HepG2 (cell line): Measurements from ENCODE around the gene PIGW. TPM values are rescaled to one million over a fixed set of nuclear protein-coding genes. Genes with fewer than 3 reads are reported as not detected.
A peak's percentile ranks its signal among the peaks of the same experiment; 100 is the strongest.

Experiments
- ATAC-seq: fragments of 200-7000 bp; cut with Tn5 transposase; 3 replicates; pipeline ENCODE4 v1.9.1; 2020; ENCODE audit warnings: mild to moderate bottlenecking, moderate library complexity
- BruUV-seq: library from RNA; stranded (reverse); fragments of 400-500 nt; replicated peaks from 2 replicates; lab custom pipeline; 2021; lab: Mats Ljungman, UMichigan
- CTCF ChIA-PET: fragments of 300-600 bp; formaldehyde crosslinking; extraction: SDS; loops from one replicate; lab custom pipeline; 2021; ENCODE audit warnings: low total read pairs, inconsistent platforms, low intra/inter-chr PET ratio; lab: Yijun Ruan, JAX
- POLR2A ChIA-PET: fragments of 350-600 bp; sonication (Branson Sonifier 250); formaldehyde crosslinking; loops from one replicate; lab custom pipeline; 2020; ENCODE audit warnings: antibody characterized with exemption, inconsistent platforms; lab: Yijun Ruan, JAX
- DNase-seq: peaks from one replicate; pipeline ENCODE4 v3.0.0-alpha.2; 2015; ENCODE audit warnings: low spot score
- FAIRE-seq: peaks from 3 replicates; lab custom pipeline; 2011; peaks lifted over from hg19 to GRCh38; lab: Jason Lieb, UNC
- H2AFZ ChIP-seq: one replicate; pipeline ENCODE4 v1.6.1; 2011; ENCODE audit warnings: low read length, inconsistent platforms
- H3K27ac ChIP-seq: fragments of 300-600 bp; 3 replicates; pipeline ENCODE4 v1.8.0; 2011; ENCODE audit warnings: mixed run types, mild to moderate bottlenecking, mixed read lengths, low read length, inconsistent platforms; ENCODE audit not compliant: insufficient read depth; ENCODE audit errors: extremely low read length
- H3K27me3 ChIP-seq, 2 experiments: fragments of 200-600 bp in 1 of 2; 2 replicates in 1 of 2; 3 replicates in 1 of 2; pipeline versions ENCODE4 v1.6.0 to v1.8.0; 2011; ENCODE audit warnings: low read length in 2 of 2, mild to moderate bottlenecking in 2 of 2, moderate library complexity in 2 of 2, inconsistent platforms in 1 of 2; ENCODE audit not compliant: insufficient read depth in 2 of 2, control insufficient read depth in 1 of 2
- H3K36me3 ChIP-seq, 2 experiments: fragments of 200-600 bp in 1 of 2; replicated peaks in 1 of 2; 2 replicates in 1 of 2; 3 replicates in 1 of 2; pipeline versions ENCODE4 v1.5.1 to v1.8.0; 2011; ENCODE audit warnings: low read length in 2 of 2, inconsistent platforms in 1 of 2; ENCODE audit not compliant: insufficient read depth in 2 of 2, control insufficient read depth in 1 of 2
- H3K4me1 ChIP-seq: 2 replicates; pipeline ENCODE4 v1.5.1; 2012; ENCODE audit warnings: low read length, inconsistent platforms; ENCODE audit not compliant: insufficient read depth
- H3K4me2 ChIP-seq: 2 replicates; pipeline ENCODE4 v1.6.0; 2011; ENCODE audit warnings: low read depth, low read length, inconsistent platforms
- H3K4me3 ChIP-seq, 3 experiments: fragments of 200-600 bp in 1 of 3; sonication (generic), shearing (Covaris generic) in 1 of 3; replicated peaks in 1 of 3; 2 replicates each; pipeline ENCODE4 v1.5.1; 2011 to 2016; ENCODE audit warnings: low read length in 3 of 3, inconsistent platforms in 2 of 3, low read depth in 2 of 3, mild to moderate bottlenecking in 2 of 3, control low read depth in 1 of 3, mixed read lengths in 1 of 3; ENCODE audit not compliant: insufficient read depth in 1 of 3
- H3K79me2 ChIP-seq: one replicate; pipeline ENCODE4 v1.6.1; 2011; ENCODE audit warnings: low read length, inconsistent platforms; ENCODE audit not compliant: insufficient read depth
- H3K9ac ChIP-seq: 2 replicates; pipeline ENCODE4 v1.6.0; 2011; ENCODE audit warnings: mild to moderate bottlenecking, low read depth, low read length, inconsistent platforms; ENCODE audit not compliant: insufficient read depth
- H3K9me3 ChIP-seq: 2 replicates; pipeline ENCODE4 v1.5.1; 2012; ENCODE audit warnings: mild to moderate bottlenecking, low read length
- H4K20me1 ChIP-seq: 2 replicates; pipeline ENCODE4 v1.6.0; 2011; ENCODE audit warnings: inconsistent platforms, mild to moderate bottlenecking, low read length, moderate library complexity; ENCODE audit not compliant: insufficient read depth
- ATAD3A ChIP-seq: sonication (generic); formaldehyde crosslinking; IDR thresholded peaks from 2 replicates; pipeline ENCODE4 v1.4.0; 2020; ENCODE audit warnings: missing genetic modification reagents
- GATA4 ChIP-seq: sonication (generic); IDR thresholded peaks from 2 replicates; pipeline ENCODE4 v1.6.1; 2016; ENCODE audit warnings: antibody characterized with exemption, low read depth, borderline replicate concordance
- KMT2A ChIP-seq: sonication (generic); formaldehyde crosslinking; IDR thresholded peaks from 2 replicates; pipeline ENCODE4 v1.4.0; 2020; ENCODE audit warnings: missing genetic modification reagents
- SKIL ChIP-seq: sonication (generic); formaldehyde crosslinking; IDR thresholded peaks from 2 replicates; pipeline ENCODE4 v1.8.0; 2022; ENCODE audit warnings: missing genetic modification reagents, mild to moderate bottlenecking, moderate library complexity, borderline replicate concordance
- SMAD1 ChIP-seq: sonication (generic); formaldehyde crosslinking; IDR thresholded peaks from 2 replicates; pipeline ENCODE4 v1.4.0; 2020; ENCODE audit warnings: missing genetic modification reagents, low read depth, mild to moderate bottlenecking, borderline replicate concordance
- TAF15 ChIP-seq: fragments of 200-400 bp; formaldehyde crosslinking; IDR thresholded peaks from one replicate; pipeline ENCODE4 v1.6.1; 2018; ENCODE audit warnings: mild to moderate bottlenecking, low read depth, low read length; ENCODE audit not compliant: poor library complexity, severe bottlenecking
- ZBTB7B ChIP-seq: sonication (generic); formaldehyde crosslinking; IDR thresholded peaks from 2 replicates; pipeline ENCODE4 v1.4.0; 2020; ENCODE audit warnings: missing genetic modification reagents
- ZMYM2 ChIP-seq: sonication (generic); formaldehyde crosslinking; IDR thresholded peaks from 2 replicates; pipeline ENCODE4 v1.8.0; 2022; ENCODE audit warnings: mild to moderate bottlenecking, missing genetic modification reagents
- ZMYM3 ChIP-seq: sonication (generic); formaldehyde crosslinking; IDR thresholded peaks from 2 replicates; pipeline ENCODE4 v1.5.1; 2020; ENCODE audit warnings: mild to moderate bottlenecking, missing genetic modification reagents
- ZNF296 ChIP-seq: sonication (generic); formaldehyde crosslinking; conservative IDR thresholded peaks from 2 replicates; pipeline ENCODE4 v1.5.0; 2020; ENCODE audit warnings: mild to moderate bottlenecking, missing genetic modification reagents
- ZNF33A ChIP-seq: sonication (generic); formaldehyde crosslinking; IDR thresholded peaks from 2 replicates; pipeline ENCODE4 v1.5.1; 2020; ENCODE audit warnings: missing genetic modification reagents, mild to moderate bottlenecking, moderate library complexity, borderline replicate concordance
- ZNF460 ChIP-seq: sonication (generic); formaldehyde crosslinking; IDR thresholded peaks from 2 replicates; pipeline ENCODE4 v1.5.1; 2020; ENCODE audit warnings: missing genetic modification reagents, mild to moderate bottlenecking, borderline replicate concordance
- ZNF646 ChIP-seq: sonication (generic); formaldehyde crosslinking; IDR thresholded peaks from 2 replicates; pipeline ENCODE4 v1.9.0; 2021; ENCODE audit warnings: mild to moderate bottlenecking, missing genetic modification reagents
- ZNF839 ChIP-seq: sonication (generic); formaldehyde crosslinking; IDR thresholded peaks from 2 replicates; pipeline ENCODE4 v1.4.0; 2020; ENCODE audit warnings: missing genetic modification reagents, mild to moderate bottlenecking, borderline replicate concordance
- WGBS: methylation state at CpG from one replicate; pipeline ENCODE4 v1.1.6; 2017; ENCODE audit warnings: low lambda C conversion rate; 5-methylcytosine and 5-hydroxymethylcytosine counted together
- in situ Hi-C: cut with HindIII; loops from 2 replicates; pipeline ENCODE4 v1.10.0; 2017; ENCODE audit warnings: low pct_unique_long_range_greater_than_20kb; ENCODE audit not compliant: extremely low pct_ligation_motif_present
- intact Hi-C: fragments of 100-400 bp; cut with micrococcal nuclease; formaldehyde crosslinking; loops from one replicate; pipeline ENCODE4 v1.10.0; 2022; ENCODE audit not compliant: unreplicated experiment
- polyA plus RNA-seq, 8 experiments: library from polyadenylated mRNA; depleted of rRNA in 3 of 8; stranded (reverse) in 7 of 8; unstranded in 1 of 8; fragments of >200 nt; fragmentation: Illumina TruSeq in 4 of 8; extraction: Trizol in 4 of 8; gene quantifications; 2 replicates each; pipeline versions ENCODE4 v1.2.1 to v1.2.3, GENCODE V29; 2011 to 2016; ENCODE audit warnings: low read depth in 4 of 8, missing spikeins in 1 of 8, mixed read lengths in 1 of 8; ENCODE audit not compliant: insufficient read depth in 1 of 8
- total RNA-seq, 5 experiments: library from RNA; depleted of rRNA; stranded (reverse); fragments of >200 nt; fragmentation: Illumina TruSeq; extraction: Trizol; gene quantifications; 2 replicates each; pipeline ENCODE4 v1.2.3, GENCODE V29; 2016; ENCODE audit warnings: low read depth in 1 of 5
- TF ChIP-seq, protein P1 (sequence below): sonication (generic); formaldehyde crosslinking; IDR thresholded peaks from 2 replicates; pipeline ENCODE4 v1.4.0; 2020; ENCODE audit warnings: missing genetic modification reagents, borderline replicate concordance

PIGW gene
- total and polyA plus RNA-seq, 2 of the 13 experiments (the other 11 are each of a cell fraction or from before 2014, with no cell fraction given) = 9.0 to 24.0 TPM

DNA sequence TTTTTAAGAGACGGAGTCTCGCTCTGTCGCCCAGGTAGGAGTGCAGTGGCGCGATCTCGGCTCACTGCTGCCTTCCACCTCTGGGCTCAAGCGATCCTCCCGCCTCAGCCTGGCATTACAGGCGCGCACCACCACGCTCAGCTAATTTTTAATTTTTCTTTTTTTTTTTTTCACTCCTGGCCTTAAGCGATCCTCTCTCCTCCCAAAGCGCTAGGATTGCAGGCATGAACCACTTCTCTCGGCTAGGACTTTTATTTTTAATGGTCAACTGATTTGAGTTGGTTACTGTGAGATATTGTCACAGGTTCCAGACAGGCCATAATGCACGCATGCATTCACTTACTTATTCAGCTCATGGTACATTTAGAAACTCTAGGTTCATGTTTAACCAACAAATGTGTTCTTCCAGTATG, 888 bp downstream of the PIGW start:
- H3K9me3 ChIP-seq = no peaks in the 10 kb centered on the region
- WGBS = 2% methylated on average over 14 of the region's 15 CpGs
- TSS peak; percentile 71 for BruUV-seq
- ChIA-PET POLR2A (interaction anchor here (1.0 to 3.0 kb wide), 6 partner anchors 9 to 66 kb away, joined by 3 to 107 read pairs (median 4); partner anchors contain the start of genes DHRS11, GGNBP2 and MRM1), CTCF (no interaction called here)
- H3K27ac ChIP-seq = peak overlapping the region; percentile 98
- no peak for FAIRE-seq
- no peak overlapping the region for H2AFZ ChIP-seq
- peak overlapping the region; percentile 68 to 78 (median 76) for H3K4me3 ChIP-seq
- DNase-seq = no peak
- H3K9ac ChIP-seq = peak overlapping the region; percentile 95
- H3K27me3 ChIP-seq = no peaks in the 10 kb centered on the region; a peak in 1 of 5 replicates
- no peak; the same call in 2 of the 3 replicates for ATAC-seq
- H3K36me3 ChIP-seq = peaks cover 9 to 27% of the 10 kb centered on the region in 2 experiments; a peak in 4 of 5 replicates
- no peaks in the 10 kb centered on the region for H4K20me1 ChIP-seq
- peak overlapping the region; percentile 79 for H3K4me2 ChIP-seq
- peaks cover 21% of the 10 kb centered on the region for H3K79me2 ChIP-seq
- H3K4me1 ChIP-seq = peaks cover 38% of the 10 kb centered on the region
- intact Hi-C loops (no loop called here), in situ Hi-C loops (no loop called here)
- TF ChIP-seq ZNF33A (CRISPR knock-in tag) = 0 out of 2 replicates have a peak, but pooled peaks have one; percentile 1
- TF ChIP-seq ZNF839 (CRISPR knock-in tag) = no peak
- TF ChIP-seq ZBTB7B (CRISPR knock-in tag) = no peak
- TF ChIP-seq ZNF646 (CRISPR knock-in tag) = no peak
- TF ChIP-seq KMT2A = peak; percentile 14; the same call in 1 of the 2 replicates
- no peak for TF ChIP-seq ATAD3A (CRISPR knock-in tag)
- peak; percentile 100 for TF ChIP-seq ZNF460
- no peak for TF ChIP-seq TAF15
- TF ChIP-seq SMAD1 (CRISPR knock-in tag) = no peak
- TF ChIP-seq ZMYM3 (CRISPR knock-in tag) = peak; percentile 95
- TF ChIP-seq ZNF296 = no peak
- no peak for TF ChIP-seq SKIL (CRISPR knock-in tag)
- TF ChIP-seq GATA4 = no peak
- TF ChIP-seq ZMYM2 (CRISPR knock-in tag) = peak; percentile 84
- TF ChIP-seq, protein P1, sequence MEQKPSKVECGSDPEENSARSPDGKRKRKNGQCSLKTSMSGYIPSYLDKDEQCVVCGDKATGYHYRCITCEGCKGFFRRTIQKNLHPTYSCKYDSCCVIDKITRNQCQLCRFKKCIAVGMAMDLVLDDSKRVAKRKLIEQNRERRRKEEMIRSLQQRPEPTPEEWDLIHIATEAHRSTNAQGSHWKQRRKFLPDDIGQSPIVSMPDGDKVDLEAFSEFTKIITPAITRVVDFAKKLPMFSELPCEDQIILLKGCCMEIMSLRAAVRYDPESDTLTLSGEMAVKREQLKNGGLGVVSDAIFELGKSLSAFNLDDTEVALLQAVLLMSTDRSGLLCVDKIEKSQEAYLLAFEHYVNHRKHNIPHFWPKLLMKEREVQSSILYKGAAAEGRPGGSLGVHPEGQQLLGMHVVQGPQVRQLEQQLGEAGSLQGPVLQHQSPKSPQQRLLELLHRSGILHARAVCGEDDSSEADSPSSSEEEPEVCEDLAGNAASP (CRISPR knock-in tag) = no peak
